Occipital lobe (tissue), 2 donors: ENCODE measurements around the gene ITGBL1. TPM values are rescaled to one million over a fixed set of nuclear protein-coding genes. Genes with fewer than 3 reads are reported as not detected.

Source experiments
- DNase-seq: peaks from one replicate; lab custom pipeline; 2025; lab: John Stamatoyannopoulos, UW
- total RNA-seq: library from RNA; depleted of rRNA; stranded (reverse); fragments of >200 nt; gene quantifications from one replicate; pipeline ENCODE4 v1.2.3, GENCODE V29; 2014

Gene ITGBL1
- total RNA-seq, 1 donor from 2014 or later, result 1.1 TPM

- DNase-seq, result no peak
These were observed 174.6 kb downstream of the ITGBL1 start for GRCh38 chr13:101626925-101627555.

DNA sequence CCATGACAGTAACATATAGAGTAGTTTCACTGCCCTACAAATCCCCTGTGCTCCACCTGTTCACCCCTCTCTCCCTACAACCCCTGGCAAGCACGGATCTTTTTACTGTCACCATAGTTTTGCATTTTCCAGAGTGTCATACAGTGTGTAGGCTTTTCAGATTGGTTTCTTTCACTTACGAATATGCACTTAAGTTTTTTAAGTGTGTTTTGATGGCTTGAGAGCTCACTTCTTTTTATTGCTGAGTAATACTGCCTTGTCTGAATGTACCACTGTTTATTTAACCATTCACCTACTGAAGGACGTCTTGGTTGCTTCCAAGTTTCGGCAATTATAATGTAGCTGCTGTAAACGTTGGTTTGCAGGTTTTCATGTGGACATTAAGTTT lies 175.1 kb downstream of the ITGBL1 start:
- DNase-seq, result no peak

- no peak for DNase-seq
These were observed 176.4 kb downstream of the ITGBL1 start for GRCh38 chr13:101628900-101629299.

DNA sequence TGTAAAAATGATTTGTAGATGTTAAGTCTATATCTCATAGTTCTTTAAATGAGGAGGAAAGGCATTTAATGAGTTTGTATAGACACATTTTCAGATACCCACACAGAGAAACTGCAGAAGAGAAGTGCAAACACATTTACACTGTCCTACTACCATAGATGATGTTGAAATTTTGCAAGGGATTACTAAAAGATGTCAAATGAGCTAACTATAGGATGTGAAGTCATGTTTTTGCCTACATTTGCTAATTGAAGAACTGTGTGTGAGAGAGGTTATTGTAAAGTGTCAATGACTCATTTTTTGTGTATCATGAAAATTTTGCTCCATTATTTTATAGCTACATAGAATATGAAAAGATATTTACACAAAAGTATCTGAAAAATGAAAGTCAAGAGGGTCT lies 178.9 kb downstream of the ITGBL1 start:
- DNase-seq, result no peak

- no peak for DNase-seq
These were observed 181.7 kb downstream of the ITGBL1 start for GRCh38 chr13:101634142-101634541.

DNA sequence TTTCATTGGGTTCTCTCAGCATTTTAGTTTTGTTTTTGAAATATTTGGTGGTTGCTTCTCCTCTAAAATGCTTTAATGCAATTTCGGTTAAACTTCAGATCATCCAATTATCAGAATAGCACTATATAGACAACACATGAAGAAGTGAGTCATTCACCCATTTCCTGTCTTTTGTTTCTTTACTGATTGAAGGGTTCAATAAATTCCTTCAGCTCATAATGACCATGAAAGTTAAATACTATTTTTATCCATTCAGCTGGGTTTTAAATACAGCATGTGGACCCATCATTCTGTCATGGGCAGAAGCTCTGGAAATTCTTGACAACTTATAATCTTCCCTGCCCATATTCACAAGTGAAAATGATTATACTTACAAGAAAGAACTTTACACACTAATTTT lies 187.2 kb downstream of the ITGBL1 start:
- DNase-seq, result no peak

GRCh38 chr13:101640788-101641400 lies 188.4 kb downstream of the ITGBL1 start:
- no peak for DNase-seq

GRCh38 chr13:101645871-101646270 lies 193.4 kb downstream of the ITGBL1 start:
- DNase-seq, result no peak

- no peak for DNase-seq
These were observed 195.3 kb downstream of the ITGBL1 start for GRCh38 chr13:101647760-101648159.

GRCh38 chr13:101648766-101649487 lies 196.5 kb downstream of the ITGBL1 start:
- no peak for DNase-seq

GRCh38 chr13:101649488-101650126 lies 197.1 kb downstream of the ITGBL1 start:
- DNase-seq, result no peak

- no peak for DNase-seq
These were observed 202.4 kb downstream of the ITGBL1 start for GRCh38 chr13:101654883-101655282.

DNA sequence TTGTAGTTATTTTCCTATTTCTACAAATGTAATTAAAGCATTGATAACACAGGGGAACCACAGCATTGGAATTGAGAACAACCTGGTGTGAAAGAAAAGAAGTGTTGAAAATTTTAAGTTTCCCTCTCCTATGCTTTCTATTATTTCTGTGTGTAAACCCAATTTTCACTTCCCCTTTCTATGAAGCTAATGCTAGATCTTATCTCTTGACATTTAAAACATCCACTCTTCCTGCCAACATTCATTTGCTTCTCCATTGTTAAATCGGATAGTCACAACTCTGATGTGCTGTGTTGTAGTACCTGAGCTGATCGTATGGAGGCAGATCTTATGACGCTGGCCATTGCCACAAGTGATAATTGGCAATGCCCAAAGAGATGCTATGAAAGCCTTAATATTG lies 203.0 kb downstream of the ITGBL1 start:
- DNase-seq, result no peak

GRCh38 chr13:101660711-101661110 lies 208.2 kb downstream of the ITGBL1 start:
- no peak for DNase-seq

GRCh38 chr13:101661839-101662238 lies 209.4 kb downstream of the ITGBL1 start:
- DNase-seq, result no peak

GRCh38 chr13:101673360-101674105 lies 221.1 kb downstream of the ITGBL1 start:
- DNase-seq, result no peak

- DNase-seq, result no peak
These were observed 229.4 kb downstream of the ITGBL1 start for GRCh38 chr13:101681834-101682233.

DNA sequence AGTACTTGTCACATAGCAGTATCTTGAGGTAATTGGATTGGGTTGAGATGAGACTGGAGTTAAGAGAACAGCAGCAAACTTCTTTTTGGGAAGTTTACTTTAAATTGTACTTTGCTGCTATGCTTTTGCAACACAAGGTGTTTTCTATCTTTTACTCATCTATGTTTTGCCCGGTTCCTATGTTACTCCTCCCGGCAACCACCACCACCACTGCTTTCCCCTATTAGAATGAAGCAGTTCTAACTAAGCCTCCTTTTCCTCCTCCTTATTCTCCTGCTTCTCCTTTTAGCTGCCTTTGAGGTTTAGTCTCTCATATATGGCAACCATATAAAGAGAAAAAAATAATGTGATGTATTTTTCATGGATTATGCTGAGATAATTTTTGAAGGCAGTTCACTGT lies 233.5 kb downstream of the ITGBL1 start:
- no peak for DNase-seq

DNA sequence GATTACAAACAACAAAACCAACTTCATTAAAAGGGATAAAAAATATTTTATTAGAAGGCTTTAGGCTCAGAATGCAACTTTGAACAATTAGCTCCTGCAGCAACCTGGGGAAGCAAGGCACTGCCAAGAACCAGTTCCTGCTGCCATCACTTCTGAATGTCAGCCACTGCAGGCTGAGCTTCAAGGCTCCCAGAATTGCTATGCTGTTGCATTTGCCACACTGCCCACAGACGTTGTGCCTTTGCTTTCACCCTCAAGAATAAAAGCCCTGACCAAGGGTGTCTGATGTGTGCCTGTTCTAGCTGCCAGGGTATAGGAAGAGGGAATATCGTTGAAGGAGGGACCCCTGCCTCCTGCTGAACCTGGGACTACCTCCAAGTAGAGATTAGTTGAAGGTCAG lies 238.4 kb downstream of the ITGBL1 start:
- DNase-seq, result no peak

- DNase-seq, result no peak
These were observed 238.9 kb downstream of the ITGBL1 start for GRCh38 chr13:101691341-101691860.

DNA sequence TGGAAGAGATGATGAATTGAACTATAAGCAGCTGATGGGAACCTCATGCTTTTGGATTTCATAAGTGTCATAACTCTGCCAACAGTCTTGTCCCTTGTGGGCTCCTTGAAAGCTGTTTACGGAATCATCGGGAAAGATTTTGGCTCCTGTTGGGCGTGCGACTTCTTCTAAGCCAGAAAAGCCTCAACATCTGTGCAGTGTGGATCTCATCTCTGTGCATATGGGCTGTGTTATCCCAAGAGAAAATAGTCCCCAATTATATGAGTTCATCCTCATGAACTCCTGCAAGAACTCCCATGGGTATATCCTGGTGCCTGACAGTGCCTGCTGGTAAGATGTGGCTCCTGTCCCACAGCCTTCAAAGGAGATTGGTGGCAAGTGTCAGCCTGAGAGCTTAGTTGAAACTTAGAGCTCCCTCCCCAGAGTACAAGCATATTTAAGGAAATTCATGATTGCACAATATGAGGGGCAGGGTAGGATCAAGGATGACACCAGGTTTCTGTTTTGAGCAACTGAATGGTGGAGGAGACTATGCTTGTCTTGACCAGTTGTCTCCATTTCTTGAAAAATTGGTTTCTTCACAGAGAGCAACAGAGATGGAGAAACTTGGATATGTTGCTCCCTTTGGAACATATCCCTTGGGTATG lies 243.5 kb downstream of the ITGBL1 start:
- no peak for DNase-seq
